Left ventricle myocardium superior (tissue), 1 donor: ENCODE data around the gene ATG9B. TPM values are rescaled to one million over a fixed set of nuclear protein-coding genes. Genes with fewer than 3 reads are reported as not detected.
A peak's percentile ranks its signal among the peaks of the same experiment; 100 is the strongest.

Source experiments
- ATAC-seq: fragments of 200-7000 bp; cut with Tn5 transposase; one replicate; pipeline ENCODE4 v1.9.1; 2020; ENCODE audit warnings: mild to moderate bottlenecking, moderate library complexity
- DNase-seq: peaks from one replicate; pipeline ENCODE4 v3.0.0-alpha.2; 2020
- intact Hi-C: fragments of 100-400 bp; cut with micrococcal nuclease; formaldehyde crosslinking; loops from one replicate; pipeline ENCODE4 v1.11.0; 2022
- total RNA-seq: library from RNA; stranded (reverse); fragmentation: NEBNext Ultra II Directional; extraction: Animal tissue kit (Norgen Biotek cat#: 25700); gene quantifications from one replicate; pipeline ENCODE4 v1.2.1, GENCODE V29; 2021
- donor health status: DM: no; HTN: yes; CAD: no; lungs with severe emphysema.

ATG9B gene
- total RNA-seq, 1 donor from 2014 or later = not detected

DNA sequence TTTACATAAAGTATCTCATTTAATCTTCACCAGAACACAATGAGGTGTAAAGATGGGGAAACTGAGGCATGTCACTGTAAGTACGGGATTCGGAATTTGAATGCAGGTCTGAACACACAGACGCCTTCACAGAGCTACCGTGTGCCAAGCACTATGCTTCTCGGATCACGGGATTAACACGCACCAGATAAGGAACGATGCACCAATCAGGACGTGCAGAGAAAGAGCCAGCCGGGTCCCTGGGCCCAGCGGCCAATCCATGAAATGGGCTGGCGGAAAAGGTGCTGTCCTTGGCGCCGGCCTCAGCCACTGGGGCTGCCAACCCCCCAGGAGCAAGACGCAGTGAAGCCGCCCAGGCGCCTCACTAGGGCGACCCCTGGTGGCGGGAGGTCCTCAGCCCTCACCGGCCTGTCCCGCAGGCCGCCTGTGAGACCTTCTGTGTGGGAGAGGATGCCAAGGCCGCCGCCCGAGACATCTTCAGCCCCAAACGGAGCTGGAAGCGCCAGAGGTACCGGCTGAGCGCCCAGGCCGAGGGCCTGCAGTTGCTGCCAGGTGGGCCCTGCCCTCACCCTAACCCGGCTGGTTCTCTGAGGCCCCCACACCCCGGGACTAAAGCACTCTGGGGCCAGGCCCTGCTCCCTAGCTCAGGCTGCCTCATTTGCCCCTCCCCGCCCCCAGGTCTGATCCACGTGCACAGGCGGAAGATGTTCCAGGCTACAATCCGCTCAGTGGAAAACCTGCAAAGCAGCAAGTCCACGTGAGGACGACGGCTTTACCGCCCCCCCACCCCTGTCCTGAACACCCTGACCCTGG, 15.6 kb downstream of the ATG9B start:
- DNase-seq = peak; percentile 85
- intact Hi-C loops = no loop called here
- ATAC-seq = peak; percentile 73

DNA sequence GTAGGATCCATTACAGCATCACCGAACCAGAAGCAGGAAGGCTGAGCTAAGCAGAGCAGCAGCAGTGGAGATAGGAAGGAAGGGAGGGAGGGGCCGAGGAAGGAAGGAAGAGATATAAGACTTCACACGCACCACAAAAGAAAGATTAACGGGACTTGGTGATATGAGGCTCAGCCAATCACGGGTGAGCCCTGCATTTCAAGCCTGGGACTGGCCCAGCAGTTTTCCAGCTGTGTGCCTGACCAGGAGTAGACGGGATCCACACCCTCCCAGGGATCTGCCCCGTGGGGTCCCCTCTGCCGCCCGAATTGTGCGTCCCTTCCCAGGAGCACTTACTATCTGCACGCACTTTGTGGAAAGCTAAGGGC, 16.2 kb downstream of the ATG9B start:
- ATAC-seq = peak; percentile 47
- no peak for DNase-seq
- intact Hi-C loops = no loop called here

DNA sequence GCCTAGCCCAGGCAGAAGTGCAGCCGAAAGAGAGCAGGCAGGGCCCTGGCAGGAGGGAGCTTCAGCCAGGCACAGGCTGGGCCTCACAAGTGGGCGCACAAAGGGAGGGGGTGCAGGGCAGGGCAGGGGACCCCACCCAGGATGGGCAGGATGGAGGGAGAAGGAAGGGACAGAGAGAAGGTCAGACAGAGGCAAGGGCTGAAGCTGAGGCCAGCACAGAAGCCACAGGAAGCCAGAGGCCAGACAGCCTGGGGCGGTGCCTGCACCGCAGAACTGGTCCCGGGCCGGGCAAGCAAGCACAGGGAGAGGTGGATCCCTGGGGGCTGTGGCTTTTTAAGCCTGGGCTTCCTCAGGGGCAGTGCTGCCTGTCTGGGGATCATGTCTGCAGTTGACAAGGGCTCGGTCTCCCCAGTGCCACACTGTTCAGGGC, 16.8 kb downstream of the ATG9B start:
- intact Hi-C loops = no loop called here
- ATAC-seq = peak; percentile 51
- DNase-seq = peak; percentile 53

DNA sequence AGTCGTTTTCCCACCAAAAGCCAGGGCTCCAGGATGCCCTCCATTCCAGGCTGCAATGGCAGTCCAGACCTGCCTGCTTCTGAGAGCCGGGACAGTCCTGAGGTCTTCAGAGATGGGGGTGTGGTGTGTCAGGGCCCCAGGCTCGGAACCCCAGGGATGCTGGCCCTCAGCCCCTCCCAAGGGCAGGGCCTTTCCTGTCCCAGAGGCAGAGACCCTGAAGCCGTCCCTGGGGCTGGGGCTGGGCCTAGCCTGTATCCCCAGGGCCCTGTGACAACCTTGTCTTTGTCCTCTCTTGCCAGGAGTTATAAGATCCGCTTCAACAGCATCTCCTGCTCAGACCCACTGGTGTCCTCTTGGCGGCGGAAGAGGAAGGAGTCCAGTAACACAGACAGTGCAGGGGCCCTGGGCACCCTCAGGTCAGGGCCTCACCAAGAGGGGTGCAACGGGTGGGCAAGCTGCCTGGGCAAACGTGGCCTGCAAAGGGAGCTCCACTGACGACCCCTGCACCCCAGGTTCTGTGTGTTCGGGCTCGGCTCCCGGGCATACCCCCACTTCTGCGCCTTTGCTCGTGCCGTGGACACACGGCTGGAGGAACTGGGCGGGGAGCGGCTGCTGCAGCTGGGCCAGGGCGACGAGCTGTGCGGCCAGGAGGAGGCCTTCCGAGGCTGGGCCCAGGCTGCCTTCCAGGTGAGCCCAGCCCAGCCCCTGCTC, 17.5 kb downstream of the ATG9B start:
- intact Hi-C loops = no loop called here
- ATAC-seq (no peak), DNase-seq (no peak)

DNA sequence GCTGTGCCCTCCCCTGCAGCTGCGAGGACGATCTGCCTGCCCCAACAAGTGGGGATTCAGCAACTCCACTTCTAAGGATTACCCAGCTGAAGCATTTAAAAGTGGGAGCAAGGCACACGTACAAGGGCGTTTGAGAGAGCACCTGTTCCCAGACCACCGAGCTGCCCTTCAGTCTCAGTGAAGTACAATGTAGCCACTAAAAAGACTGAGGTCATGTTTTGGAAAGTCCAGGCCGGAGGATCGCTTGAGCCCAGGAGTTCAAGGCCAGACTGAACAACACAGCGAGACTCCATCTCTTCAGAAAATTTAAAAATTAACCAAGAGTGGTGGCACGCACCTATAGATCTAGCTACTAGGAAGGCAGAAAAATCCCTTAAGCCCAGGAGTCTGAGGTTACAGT, 18.7 kb downstream of the ATG9B start:
- intact Hi-C loops = no loop called here
- ATAC-seq (no peak), DNase-seq (no peak)

DNA sequence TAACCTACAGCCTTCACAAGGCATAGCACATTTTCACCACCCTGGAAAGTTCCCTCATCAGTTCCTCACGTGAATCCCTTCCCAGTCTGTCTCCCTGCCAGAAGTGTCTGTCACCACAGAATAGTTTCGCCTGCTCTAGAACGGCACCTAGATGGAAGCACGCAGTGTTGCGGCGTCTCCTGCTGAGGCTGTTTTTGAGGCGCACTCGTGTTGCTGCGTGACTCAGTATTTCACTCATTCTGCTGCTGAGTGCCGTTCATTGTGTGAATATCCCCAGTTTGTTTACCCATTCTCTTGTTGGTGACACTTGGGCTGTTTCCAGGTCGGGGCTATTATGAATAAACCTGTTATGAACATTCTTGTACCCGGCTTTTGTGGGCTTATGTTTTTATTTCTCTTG, 20.7 kb downstream of the ATG9B start:
- DNase-seq = no peak
- intact Hi-C loops = no loop called here
- ATAC-seq = no peak

DNA sequence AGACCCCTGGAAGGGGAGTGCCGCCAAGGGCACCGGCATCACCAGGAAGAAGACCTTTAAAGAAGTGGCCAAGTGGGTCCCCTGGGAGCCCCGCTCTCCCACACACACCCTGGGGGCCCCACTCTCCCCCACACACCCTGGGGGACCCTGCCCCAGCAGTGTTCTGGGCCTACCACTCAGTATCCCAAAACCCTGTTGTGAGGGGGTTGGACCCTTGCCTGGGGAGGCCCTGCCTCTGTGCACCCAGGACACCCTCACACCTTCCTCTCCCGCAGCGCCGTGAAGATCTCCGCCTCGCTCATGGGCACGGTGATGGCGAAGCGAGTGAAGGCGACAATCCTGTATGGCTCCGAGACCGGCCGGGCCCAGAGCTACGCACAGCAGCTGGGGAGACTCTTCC, 22.7 kb downstream of the ATG9B start:
- intact Hi-C loops = no loop called here
- DNase-seq (no peak), ATAC-seq (no peak)

DNA sequence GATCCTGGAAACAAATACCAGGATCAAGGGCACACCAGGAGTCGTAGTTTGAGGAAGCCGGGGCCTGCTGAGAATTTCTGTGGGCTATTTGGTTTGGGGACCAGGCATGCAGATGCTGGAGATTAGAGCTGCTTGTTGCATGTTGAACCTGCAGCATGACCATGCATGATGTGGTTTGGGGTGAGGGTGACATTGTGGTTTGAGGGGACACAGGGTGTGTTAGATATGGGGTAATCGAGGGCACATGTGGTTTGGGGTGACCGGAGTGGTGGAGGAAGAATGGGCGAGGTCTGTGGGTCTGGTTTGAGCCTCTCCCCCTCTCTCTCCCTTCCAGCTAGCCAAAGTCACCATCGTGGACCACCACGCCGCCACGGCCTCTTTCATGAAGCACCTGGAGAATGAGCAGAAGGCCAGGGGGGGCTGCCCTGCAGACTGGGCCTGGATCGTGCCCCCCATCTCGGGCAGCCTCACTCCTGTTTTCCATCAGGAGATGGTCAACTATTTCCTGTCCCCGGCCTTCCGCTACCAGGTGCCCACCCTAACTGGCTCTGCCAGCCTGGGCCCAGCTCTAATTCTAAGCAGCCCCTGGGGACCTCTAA, 23.3 kb downstream of the ATG9B start:
- ATAC-seq (no peak), DNase-seq (no peak)
- intact Hi-C loops = no loop called here

DNA sequence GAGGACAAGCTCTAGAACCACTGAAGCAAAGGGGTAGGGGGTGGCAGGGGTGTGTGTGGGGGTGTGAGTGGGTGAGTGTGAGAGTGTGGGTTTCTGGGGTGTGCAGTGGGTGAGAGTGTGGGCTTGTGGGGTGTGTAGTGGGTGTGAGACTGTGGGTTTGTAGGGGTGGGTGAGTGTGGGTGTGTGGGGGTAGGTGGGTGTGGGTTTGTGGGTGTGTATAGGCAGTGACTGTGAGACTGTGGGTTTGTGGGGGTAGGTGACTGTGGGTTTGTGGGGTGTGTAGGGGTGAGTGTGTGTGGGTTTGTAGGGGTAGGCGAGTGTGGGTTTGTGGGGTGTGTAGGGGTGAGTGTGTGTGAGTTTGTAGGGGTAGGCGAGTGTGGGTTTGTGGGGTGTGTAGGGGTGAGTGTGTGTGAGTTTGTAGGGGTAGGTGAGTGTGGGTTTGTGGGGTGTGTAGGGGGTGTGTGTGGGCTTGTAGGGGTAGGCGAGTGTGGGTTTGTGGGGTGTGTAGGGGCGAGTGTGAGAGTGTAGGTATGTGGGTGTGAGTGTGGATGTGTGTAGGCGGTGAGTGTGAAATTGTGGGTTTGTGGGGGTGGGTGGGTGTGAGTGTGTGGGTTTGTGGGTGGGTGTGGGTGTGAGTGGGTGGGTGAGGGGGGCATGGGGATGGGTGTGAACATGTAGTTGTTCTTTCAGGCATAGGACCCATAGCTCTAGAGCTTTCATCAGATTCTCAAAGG, 24.6 kb downstream of the ATG9B start:
- DNase-seq (no peak), ATAC-seq (no peak)
- intact Hi-C loops = no loop called here

DNA sequence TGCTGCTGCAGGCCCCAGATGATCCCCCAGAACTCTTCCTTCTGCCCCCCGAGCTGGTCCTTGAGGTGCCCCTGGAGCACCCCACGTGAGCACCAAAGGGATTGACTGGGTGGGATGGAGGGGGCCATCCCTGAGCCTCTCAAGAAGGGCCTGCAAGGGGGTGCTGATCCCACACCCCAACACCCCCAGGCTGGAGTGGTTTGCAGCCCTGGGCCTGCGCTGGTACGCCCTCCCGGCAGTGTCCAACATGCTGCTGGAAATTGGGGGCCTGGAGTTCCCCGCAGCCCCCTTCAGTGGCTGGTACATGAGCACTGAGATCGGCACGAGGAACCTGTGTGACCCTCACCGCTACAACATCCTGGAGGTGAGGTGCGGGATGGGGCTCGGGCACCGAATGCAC, 25.3 kb downstream of the ATG9B start:
- intact Hi-C loops = no loop called here
- ATAC-seq (no peak), DNase-seq (no peak)

DNA sequence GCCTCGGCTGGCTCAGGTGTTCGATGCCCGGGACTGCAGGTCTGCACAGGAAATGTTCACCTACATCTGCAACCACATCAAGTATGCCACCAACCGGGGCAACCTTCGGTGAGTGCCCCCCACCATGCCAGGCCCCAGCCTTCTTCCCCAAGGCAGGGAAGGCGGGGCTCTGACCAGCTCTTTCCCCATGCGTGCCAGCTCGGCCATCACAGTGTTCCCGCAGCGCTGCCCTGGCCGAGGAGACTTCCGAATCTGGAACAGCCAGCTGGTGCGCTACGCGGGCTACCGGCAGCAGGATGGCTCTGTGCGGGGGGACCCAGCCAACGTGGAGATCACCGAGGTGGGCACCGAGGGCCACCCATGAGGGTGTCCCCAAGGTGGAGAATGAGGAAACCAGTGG, 26.0 kb downstream of the ATG9B start:
- no peak for DNase-seq
- intact Hi-C loops = no loop called here
- no peak for ATAC-seq

DNA sequence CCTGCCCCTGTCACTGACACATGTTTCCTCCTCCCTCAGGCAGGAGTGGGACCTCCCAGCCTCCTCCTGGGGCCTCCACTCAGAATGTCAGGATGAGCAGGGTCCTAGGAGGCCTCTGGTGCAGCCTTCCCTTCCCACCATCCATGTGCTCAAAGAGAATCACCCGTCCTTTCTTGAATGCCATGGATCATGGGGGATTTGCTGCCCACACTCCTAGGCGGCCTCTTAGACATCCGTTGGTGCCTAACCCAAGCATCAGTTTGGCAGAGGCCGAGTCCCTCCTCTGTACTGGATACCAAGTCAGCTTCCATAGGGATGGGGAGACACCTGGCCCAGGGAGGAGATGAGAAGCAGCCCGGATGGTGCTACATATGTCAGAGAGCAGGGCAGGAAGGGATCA, 26.5 kb downstream of the ATG9B start:
- intact Hi-C loops = no loop called here

DNA sequence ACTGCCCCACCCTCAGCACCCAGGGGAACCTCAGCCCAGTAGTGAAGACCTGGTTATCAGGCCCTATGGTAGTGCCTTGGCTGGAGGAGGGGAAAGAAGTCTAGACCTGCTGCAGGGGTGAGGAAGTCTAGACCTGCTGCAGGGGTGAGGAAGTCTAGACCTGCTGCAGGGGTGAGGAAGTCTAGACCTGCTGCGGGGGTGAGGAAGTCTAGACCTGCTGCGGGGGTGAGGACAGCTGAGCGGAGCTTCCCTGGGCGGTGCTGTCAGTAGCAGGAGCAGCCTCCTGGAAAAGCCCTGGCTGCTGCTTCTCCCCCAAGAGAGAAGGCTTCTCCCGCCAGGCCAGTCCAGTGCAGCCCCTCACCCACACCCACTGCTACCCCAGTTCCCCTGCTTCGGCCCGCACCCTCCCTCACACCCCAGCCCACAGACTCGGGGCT, 27.2 kb downstream of the ATG9B start:
- intact Hi-C loops = no loop called here
- DNase-seq = no peak

More for the DNA sequence above, 26.5 kb downstream of the ATG9B start:
- ATAC-seq (no peak), DNase-seq (no peak)

DNA sequence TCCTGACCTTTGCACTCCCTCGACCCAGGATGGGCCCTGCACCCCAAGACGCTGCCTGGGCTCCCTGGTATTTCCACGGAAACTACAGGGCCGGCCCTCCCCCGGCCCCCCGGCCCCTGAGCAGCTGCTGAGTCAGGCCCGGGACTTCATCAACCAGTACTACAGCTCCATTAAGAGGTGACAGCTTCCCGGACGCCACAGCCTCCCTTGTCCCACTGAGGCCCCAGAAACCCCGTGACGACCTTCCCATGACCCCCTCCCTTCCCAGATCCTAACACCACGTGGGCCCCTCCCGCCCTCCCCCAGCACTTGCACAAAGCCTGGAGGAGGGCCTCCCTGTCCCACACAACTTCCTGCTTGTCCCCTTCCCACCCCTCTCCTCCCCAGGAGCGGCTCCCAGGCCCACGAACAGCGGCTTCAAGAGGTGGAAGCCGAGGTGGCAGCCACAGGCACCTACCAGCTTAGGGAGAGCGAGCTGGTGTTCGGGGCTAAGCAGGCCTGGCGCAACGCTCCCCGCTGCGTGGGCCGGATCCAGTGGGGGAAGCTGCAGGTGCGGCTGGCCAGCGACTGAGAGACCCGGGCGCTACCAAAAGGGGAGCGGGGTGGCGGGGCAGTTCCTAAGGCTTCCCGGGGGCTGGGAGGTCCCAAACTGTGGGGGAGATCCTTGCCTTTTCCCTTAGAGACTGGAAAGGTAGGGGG, 27.8 kb downstream of the ATG9B start:
- ATAC-seq (no peak), DNase-seq (peak; percentile 32)
- intact Hi-C loops = no loop called here

More for the DNA sequence above, 27.2 kb downstream of the ATG9B start:
- no peak for ATAC-seq

DNA sequence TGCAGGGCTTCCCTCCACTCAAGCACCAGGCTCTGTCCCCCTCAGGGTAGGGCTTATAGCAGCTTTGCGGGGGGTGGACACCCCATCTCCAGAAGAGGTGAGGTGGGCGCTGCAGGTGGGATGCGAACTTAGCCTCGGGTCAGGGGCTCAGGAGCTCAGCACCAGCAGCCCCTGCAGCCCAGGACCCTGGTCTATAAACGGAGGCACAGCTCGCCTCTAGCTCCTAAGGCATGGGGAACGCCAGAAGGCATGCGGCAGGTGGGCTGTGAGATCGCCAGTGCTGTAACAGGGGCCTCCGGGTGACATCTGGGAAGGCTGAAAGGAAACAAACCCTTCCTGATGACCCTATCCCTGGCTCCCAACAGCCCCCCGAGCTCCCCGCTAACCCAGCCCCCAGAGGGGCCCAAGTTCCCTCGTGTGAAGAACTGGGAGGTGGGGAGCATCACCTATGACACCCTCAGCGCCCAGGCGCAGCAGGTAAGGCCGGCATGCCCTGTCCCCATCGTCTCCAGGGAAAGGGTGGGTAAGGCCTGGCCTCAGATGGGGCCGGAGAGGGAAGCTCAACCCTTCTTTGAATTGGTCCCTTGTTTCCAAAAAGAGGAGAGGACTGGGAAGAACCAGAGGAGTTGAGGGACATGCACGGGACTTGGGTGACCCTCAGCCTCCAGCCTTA, 29.3 kb downstream of the ATG9B start:
- intact Hi-C loops = no loop called here
- ATAC-seq (no peak), DNase-seq (no peak)

DNA sequence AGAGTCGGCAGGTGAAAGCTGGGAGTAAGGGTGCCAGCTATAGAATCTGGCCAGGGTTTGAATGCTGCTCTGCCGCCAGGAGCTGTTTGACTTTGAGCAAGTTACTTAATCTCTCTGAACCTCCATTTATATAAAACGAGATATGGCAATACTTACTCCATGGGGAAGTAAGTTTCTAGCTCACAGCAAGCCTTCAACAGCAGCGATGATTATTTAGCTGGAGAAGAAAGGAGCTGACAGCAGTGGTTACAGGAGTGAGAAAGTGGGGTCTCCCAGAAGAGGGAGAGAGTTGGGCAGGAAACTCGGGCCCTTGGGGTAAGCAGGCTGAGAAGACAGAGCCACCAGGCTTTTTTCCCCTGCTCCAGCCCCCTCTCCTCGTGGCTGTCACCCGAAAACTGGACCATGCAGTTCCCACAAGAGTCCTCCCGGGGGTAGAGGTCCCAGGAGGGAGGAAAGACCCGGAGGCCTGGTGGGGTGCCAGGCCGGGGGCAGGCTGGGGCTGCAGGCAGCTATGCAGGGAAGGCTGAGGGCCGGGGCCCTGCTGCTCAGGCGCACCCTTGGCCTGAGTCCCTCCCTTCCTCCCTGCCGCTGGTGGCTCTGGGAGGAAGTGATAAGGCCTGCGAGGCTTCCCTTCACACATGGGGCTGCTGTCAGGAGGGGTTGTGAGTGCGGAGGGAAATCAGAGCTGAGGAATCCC, 30.0 kb downstream of the ATG9B start:
- peak; percentile 87 for ATAC-seq
- intact Hi-C loops = no loop called here
- DNase-seq = peak; percentile 82

DNA sequence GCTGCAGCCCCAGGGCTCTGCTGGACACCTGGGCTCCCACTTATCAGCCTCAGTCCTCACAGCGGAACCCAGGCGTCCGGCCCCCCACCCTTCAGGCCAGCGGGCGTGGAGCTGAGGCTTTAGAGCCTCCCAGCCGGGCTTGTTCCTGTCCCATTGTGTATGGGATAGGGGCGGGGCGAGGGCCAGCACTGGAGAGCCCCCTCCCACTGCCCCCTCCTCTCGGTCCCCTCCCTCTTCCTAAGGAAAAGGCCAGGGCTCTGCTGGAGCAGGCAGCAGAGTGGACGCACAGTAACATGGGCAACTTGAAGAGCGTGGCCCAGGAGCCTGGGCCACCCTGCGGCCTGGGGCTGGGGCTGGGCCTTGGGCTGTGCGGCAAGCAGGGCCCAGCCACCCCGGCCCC, 30.8 kb downstream of the ATG9B start:
- peak; percentile 73 for DNase-seq
- intact Hi-C loops = no loop called here
- peak; percentile 49 for ATAC-seq

DNA sequence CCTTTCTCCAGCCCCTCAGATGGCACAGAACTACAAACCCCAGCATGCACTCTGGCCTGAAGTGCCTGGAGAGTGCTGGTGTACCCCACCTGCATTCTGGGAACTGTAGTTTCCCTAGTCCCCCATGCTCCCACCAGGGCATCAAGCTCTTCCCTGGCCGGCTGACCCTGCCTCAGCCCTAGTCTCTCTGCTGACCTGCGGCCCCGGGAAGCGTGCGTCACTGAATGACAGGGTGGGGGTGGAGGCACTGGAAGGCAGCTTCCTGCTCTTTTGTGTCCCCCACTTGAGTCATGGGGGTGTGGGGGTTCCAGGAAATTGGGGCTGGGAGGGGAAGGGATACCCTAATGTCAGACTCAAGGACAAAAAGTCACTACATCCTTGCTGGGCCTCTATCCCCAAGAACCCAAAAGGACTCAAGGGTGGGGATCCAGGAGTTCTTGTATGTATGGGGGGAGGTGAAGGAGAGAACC, 31.4 kb downstream of the ATG9B start:
- ATAC-seq = peak; percentile 51
- peak; percentile 45 for DNase-seq
- intact Hi-C loops = no loop called here
